ENCODE results near the gene THSD7B. TPM values are rescaled to one million over a fixed set of nuclear protein-coding genes. Genes with fewer than 3 reads are reported as not detected.
"Not testable (repeated sequence)": the region's sequence is repeated elsewhere in the genome, so short reads cannot be mapped to it uniquely, and the experiment has no call there.

THSD7B gene
- polyA plus RNA-seq, 1 experiment = not detected

DNA sequence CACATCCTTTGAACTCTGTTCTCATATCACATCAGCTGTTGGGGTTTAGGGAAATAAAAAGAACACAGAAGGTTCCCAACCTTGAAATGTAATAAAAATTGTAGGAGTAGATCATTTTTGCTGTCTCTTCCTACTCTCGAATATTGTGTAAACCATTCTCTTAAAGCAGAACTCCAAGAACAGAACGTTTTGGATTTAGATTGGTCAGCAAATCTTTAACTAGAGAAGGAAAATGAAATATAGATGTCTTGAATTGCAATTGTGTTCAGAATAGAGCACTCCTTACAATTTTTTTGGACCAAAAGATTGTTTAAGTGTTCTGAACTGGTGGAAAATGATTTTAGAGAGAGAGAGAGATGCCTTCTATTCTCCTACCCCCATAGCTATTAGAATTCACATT is 23.9 kb upstream of the THSD7B start:
- TF ChIP-seq, protein P1, sequence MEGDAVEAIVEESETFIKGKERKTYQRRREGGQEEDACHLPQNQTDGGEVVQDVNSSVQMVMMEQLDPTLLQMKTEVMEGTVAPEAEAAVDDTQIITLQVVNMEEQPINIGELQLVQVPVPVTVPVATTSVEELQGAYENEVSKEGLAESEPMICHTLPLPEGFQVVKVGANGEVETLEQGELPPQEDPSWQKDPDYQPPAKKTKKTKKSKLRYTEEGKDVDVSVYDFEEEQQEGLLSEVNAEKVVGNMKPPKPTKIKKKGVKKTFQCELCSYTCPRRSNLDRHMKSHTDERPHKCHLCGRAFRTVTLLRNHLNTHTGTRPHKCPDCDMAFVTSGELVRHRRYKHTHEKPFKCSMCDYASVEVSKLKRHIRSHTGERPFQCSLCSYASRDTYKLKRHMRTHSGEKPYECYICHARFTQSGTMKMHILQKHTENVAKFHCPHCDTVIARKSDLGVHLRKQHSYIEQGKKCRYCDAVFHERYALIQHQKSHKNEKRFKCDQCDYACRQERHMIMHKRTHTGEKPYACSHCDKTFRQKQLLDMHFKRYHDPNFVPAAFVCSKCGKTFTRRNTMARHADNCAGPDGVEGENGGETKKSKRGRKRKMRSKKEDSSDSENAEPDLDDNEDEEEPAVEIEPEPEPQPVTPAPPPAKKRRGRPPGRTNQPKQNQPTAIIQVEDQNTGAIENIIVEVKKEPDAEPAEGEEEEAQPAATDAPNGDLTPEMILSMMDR (IDR thresholded peaks at IDR 0.05; ENCODE audit: low read depth, low read length) = no peak
- no peak for DNase-seq (ENCODE audit: low read depth, low spot score)
- CTCF ChIA-PET = no interaction called here
- H3K9me3 ChIP-seq (ENCODE audit: control insufficient read depth, insufficient read depth, low read length) = peaks cover 5% of the 10 kb centered on the region; the same call in 1 of the 2 replicates
- H3K27ac ChIP-seq (ENCODE audit: low read depth, low read length) = no peak overlapping the region
- no peaks in the 10 kb centered on the region for H3K27me3 ChIP-seq (ENCODE audit: control insufficient read depth, insufficient read depth, low read length)
- POLR2A ChIA-PET = no interaction called here
- H3K4me3 ChIP-seq (ENCODE audit: low read depth, low read length) = no peak overlapping the region

DNA sequence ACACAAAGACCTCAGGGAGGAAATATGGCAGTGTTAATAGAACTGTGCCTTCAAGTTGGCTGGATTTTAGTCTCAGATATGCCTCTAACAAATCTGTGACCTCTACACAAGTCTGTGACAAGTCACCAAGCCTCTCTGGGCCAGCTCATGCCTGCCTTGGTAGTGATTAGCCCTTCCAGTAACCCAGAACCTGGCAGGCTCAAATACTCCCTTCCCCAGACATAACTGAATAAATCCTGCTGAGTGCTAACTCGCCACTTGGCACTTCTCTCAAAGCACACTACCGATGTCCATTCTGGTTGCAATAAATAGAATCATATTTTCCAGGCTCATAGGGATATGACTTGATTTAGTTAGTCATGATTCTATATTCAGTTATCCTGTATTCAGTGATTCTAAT is 15.3 kb upstream of the THSD7B start:
- TF ChIP-seq, protein P1 (IDR thresholded peaks at IDR 0.05; ENCODE audit: low read depth, low read length) = no peak
- H3K4me3 ChIP-seq (ENCODE audit: low read depth, low read length) = no peak overlapping the region
- POLR2A ChIA-PET = no interaction called here
- no peaks in the 10 kb centered on the region for H3K27me3 ChIP-seq (ENCODE audit: control insufficient read depth, insufficient read depth, low read length)
- H3K9me3 ChIP-seq (ENCODE audit: control insufficient read depth, insufficient read depth, low read length) = peaks cover 6% of the 10 kb centered on the region; the same call in 1 of the 2 replicates
- no peak for DNase-seq (ENCODE audit: low read depth, low spot score)
- CTCF ChIA-PET = no interaction called here
- no peak overlapping the region for H3K27ac ChIP-seq (ENCODE audit: low read depth, low read length)

DNA sequence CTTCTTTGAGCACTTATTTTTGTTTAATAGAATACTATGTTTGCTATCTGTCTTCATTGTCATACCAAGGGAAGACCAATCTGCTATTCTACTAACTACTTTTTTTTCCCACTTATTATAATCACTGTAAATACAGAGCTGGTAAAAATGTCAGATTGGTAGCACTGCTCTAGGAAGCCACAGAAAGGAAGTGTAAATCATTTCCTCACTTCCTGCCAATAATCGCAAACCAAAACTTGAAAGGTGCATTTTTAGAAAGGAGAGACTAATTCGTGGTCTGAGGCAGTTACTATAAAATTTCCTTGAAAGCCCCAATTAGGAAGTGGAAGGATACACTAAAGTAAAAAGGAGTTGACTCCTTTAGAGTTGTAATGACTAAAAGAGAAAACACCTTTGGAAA is 13.9 kb upstream of the THSD7B start:
- H3K27me3 ChIP-seq (ENCODE audit: control insufficient read depth, insufficient read depth, low read length) = no peaks in the 10 kb centered on the region
- TF ChIP-seq, protein P1 (IDR thresholded peaks at IDR 0.05; ENCODE audit: low read depth, low read length) = no peak
- POLR2A ChIA-PET = no interaction called here
- CTCF ChIA-PET = no interaction called here
- no peak for DNase-seq (ENCODE audit: low read depth, low spot score)
- H3K9me3 ChIP-seq (ENCODE audit: control insufficient read depth, insufficient read depth, low read length) = peaks cover 6% of the 10 kb centered on the region
- H3K27ac ChIP-seq (ENCODE audit: low read depth, low read length) = no peak overlapping the region
- H3K4me3 ChIP-seq (ENCODE audit: low read depth, low read length) = no peak overlapping the region

DNA sequence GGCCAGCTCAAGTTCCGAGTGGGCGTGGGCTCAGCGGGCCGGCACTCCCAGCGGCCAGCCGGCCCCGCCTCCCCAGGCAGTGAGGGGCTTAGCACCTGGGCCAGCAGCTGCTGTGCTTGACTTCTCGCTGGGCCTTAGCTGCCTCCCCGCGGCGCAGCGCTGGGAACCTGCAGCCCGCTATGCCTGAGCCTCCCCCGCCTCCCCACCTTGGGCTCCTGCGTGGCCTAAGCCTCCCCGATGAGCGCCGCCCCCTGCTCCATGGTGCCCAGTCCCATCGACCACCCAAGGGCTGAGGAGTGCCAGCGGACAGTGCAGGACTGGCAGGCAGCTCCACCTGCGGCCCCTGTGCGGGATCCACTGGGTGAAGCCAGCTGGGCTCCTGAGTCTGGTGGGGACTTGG is 6.8 kb upstream of the THSD7B start:
- H3K4me3 ChIP-seq (ENCODE audit: low read depth, low read length); H3K27ac ChIP-seq (ENCODE audit: low read depth, low read length); CTCF ChIA-PET; DNase-seq (ENCODE audit: low read depth, low spot score); H3K27me3 ChIP-seq (ENCODE audit: control insufficient read depth, insufficient read depth, low read length); POLR2A ChIA-PET: not testable (repeated sequence)
- peaks cover 14% of the 10 kb centered on the region for H3K9me3 ChIP-seq (ENCODE audit: control insufficient read depth, insufficient read depth, low read length)

DNA sequence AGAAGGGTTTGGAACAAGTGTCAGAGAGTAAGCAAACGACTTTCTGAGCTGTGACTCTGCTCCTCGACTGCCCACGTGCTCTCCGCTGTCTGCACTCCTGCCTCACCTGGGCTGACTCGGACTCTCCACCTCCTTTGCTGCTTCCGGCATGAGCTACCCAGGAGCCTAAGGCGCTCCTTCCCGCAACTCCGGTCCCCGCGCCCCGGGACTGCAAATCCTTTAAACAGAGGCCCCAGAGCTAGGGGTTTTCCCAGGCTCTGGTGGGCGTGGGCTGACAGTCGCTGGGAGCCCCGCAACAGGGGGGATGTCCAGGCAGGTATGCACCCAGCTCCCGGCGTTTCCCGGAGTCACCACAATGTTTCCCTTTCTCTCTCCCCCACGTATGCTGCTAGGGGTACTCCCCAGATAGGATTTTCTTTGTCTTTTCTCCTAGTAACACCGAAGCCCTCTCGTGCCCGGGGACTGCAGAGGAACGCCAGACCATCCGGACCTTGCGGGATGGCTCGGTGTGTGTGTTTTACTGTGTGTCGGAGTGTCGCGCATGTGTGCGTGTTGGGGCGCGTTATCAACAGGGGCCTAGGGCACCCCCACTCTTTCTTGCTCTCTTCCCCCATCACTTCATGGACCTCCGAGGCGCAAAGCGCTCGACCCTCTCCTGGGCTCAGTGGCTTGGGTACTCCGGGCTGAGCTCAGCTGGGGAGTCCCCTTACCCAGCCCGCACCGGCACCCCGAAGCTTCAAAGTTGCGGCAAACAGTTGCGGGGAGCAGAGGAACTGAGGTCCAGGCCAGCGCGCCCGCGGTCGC is 691 bp upstream of the THSD7B start:
- Histone ChIP-seq H3K27ac (ENCODE audit: low read depth, low read length) (no peak overlapping the region), H3K9me3 (ENCODE audit: control insufficient read depth, insufficient read depth, low read length) (peaks cover 24% of the 10 kb centered on the region), H3K27me3 (ENCODE audit: control insufficient read depth, insufficient read depth, low read length) (no peaks in the 10 kb centered on the region), H3K4me3 (ENCODE audit: low read depth, low read length) (no peak overlapping the region)
- TF ChIP-seq, protein P1 (IDR thresholded peaks at IDR 0.05; ENCODE audit: low read depth, low read length) = no peak
- ChIA-PET POLR2A (no interaction called here), CTCF (no interaction called here)
- no peak for DNase-seq (ENCODE audit: low read depth, low spot score)

All from AG04450 (cell line).